NCI-H187 treated with DMSO at 0.1 percent for 48 hours (cell line): Measurements from ENCODE around the gene DSCAML1.

Experiments
- DNase-seq: peaks from one replicate; lab custom pipeline; 2025; lab: John Stamatoyannopoulos, UW

Gene DSCAML1

GRCh38 chr11:117693344-117693743, 103.7 kb downstream of the DSCAML1 start:
- DNase-seq = no peak

- DNase-seq = no peak
Measured at GRCh38 chr11:117691516-117691915, 105.5 kb downstream of the DSCAML1 start.

- DNase-seq = no peak
Measured at GRCh38 chr11:117691218-117691514, 105.8 kb downstream of the DSCAML1 start.

- DNase-seq = no peak
Measured at GRCh38 chr11:117690484-117691217, 106.4 kb downstream of the DSCAML1 start.

- no peak for DNase-seq
Measured at GRCh38 chr11:117688255-117688797, 108.7 kb downstream of the DSCAML1 start.

GRCh38 chr11:117687776-117688175, 109.2 kb downstream of the DSCAML1 start:
- no peak for DNase-seq

- no peak for DNase-seq
Measured at GRCh38 chr11:117686711-117687110, 110.3 kb downstream of the DSCAML1 start.

- no peak for DNase-seq
Measured at GRCh38 chr11:117685566-117685965, 111.5 kb downstream of the DSCAML1 start.

- DNase-seq = no peak
Measured at GRCh38 chr11:117684731-117685130, 112.3 kb downstream of the DSCAML1 start.

- DNase-seq = no peak
Measured at GRCh38 chr11:117684111-117684510, 112.9 kb downstream of the DSCAML1 start.

- DNase-seq = no peak
Measured at GRCh38 chr11:117681438-117681837, 115.6 kb downstream of the DSCAML1 start.

- no peak for DNase-seq
Measured at GRCh38 chr11:117679461-117679860, 117.6 kb downstream of the DSCAML1 start.

GRCh38 chr11:117678658-117679406, 118.2 kb downstream of the DSCAML1 start:
- no peak for DNase-seq

GRCh38 chr11:117677729-117678310, 119.2 kb downstream of the DSCAML1 start:
- no peak for DNase-seq

- DNase-seq = no peak
Measured at GRCh38 chr11:117676501-117676900, 120.5 kb downstream of the DSCAML1 start.

- DNase-seq = no peak
Measured at GRCh38 chr11:117673602-117674001, 123.4 kb downstream of the DSCAML1 start.

GRCh38 chr11:117671370-117671769, 125.6 kb downstream of the DSCAML1 start:
- DNase-seq = no peak

- DNase-seq = no peak
Measured at GRCh38 chr11:117670924-117671323, 126.1 kb downstream of the DSCAML1 start.

GRCh38 chr11:117670443-117670842, 126.6 kb downstream of the DSCAML1 start:
- DNase-seq = no peak

GRCh38 chr11:117669616-117670015, 127.4 kb downstream of the DSCAML1 start:
- no peak for DNase-seq

GRCh38 chr11:117669062-117669461, 128.0 kb downstream of the DSCAML1 start:
- DNase-seq = no peak

- no peak for DNase-seq
Measured at GRCh38 chr11:117668321-117668751, 128.7 kb downstream of the DSCAML1 start.

GRCh38 chr11:117664897-117665296, 132.1 kb downstream of the DSCAML1 start:
- DNase-seq = no peak
